ENCODE measurements around the gene FOXRED1. TPM values are rescaled to one million over a fixed set of nuclear protein-coding genes. Genes with fewer than 3 reads are reported as not detected.

FOXRED1 gene
- total and polyA plus RNA-seq, 10 of the 15 experiments (the other 5 are each of a cell fraction or from before 2014, with no cell fraction given) = 9.9 to 67.7 (median 38.0) TPM

GRCh38 chr11:126279191-126279590 lies 10.2 kb downstream of the FOXRED1 start:
- POLR2A ChIA-PET = no interaction called here
- TF ChIP-seq WRNIP1 (IDR thresholded peaks at IDR 0.05; ENCODE audit: borderline replicate concordance, low read depth, low read length) = no peak
- TF ChIP-seq SREBF1 (IDR thresholded peaks at IDR 0.05; ENCODE audit: low read length) = no peak
- TF ChIP-seq FOXM1 (IDR thresholded peaks at IDR 0.05; ENCODE audit: low read depth, low read length) = no peak
- no peak for TF ChIP-seq CTCF (IDR thresholded peaks at IDR 0.05 in 2 of 3, conservative IDR thresholded peaks at IDR 0.05 in 1 of 3; ENCODE audit: control insufficient read depth in 2 of 3, extremely low read depth in 1 of 3, insufficient read depth in 1 of 3, low read depth in 3 of 3, low read length in 3 of 3)
- no peak for TF ChIP-seq YY1 (IDR thresholded peaks at IDR 0.05; ENCODE audit: low read depth, low read length)
- no peak for TF ChIP-seq GATAD2B (conservative IDR thresholded peaks at IDR 0.05; ENCODE audit: low read depth)
- H4K20me1 ChIP-seq (ENCODE audit: control insufficient read depth, insufficient read depth) = no peaks in the 10 kb centered on the region
- H3K79me2 ChIP-seq (ENCODE audit: control insufficient read depth, insufficient read depth, low read length) = peaks cover 6% of the 10 kb centered on the region
- peaks cover 16% of the 10 kb centered on the region for H3K4me1 ChIP-seq (ENCODE audit: control insufficient read depth, insufficient read depth, low read length)
- CTCF ChIA-PET = no interaction called here
- H3K27ac ChIP-seq (ENCODE audit: control insufficient read depth, insufficient read depth) = no peak overlapping the region
- intact Hi-C loops (cut with micrococcal nuclease; ENCODE audit: unreplicated experiment) (no loop called here), in situ Hi-C loops (cut with MboI) (no loop called here)
- ATAC-seq (no peak), DNase-seq (ENCODE audit: low read depth, low spot score) (no peak), FAIRE-seq (no peak)
- no peaks in the 10 kb centered on the region for H3K27me3 ChIP-seq (replicated peaks in 1 of 2; ENCODE audit: control insufficient read depth in 2 of 2, insufficient read depth in 2 of 2, low read length in 1 of 2)
- no peak overlapping the region for H3K9ac ChIP-seq (ENCODE audit: control insufficient read depth, insufficient read depth, low read length)
- no peak overlapping the region for H2AFZ ChIP-seq (ENCODE audit: control insufficient read depth, low read depth, low read length)
- no TSS peak for BruUV-seq (replicated peaks)
- H3K36me3 ChIP-seq (ENCODE audit: control insufficient read depth in 2 of 2, insufficient read depth in 2 of 2, low read length in 1 of 2) = peaks cover 7 to 10% of the 10 kb centered on the region in 2 experiments
- 79% methylated on average over 8 of the region's 8 CpGs for WGBS (ENCODE audit: insufficient coverage, insufficient replicate concordance, low lambda C conversion rate, missing lambda C conversion rate)
- RAD21 ChIA-PET (ENCODE audit: unreplicated experiment) = no interaction called here
- no peak overlapping the region for H3K4me3 ChIP-seq
- SMC1A ChIA-PET (ENCODE audit: uncharacterized antibody, unreplicated experiment) = no interaction called here
- H3K4me2 ChIP-seq (ENCODE audit: control insufficient read depth, insufficient read depth) = no peak overlapping the region
- no peaks in the 10 kb centered on the region for H3K9me3 ChIP-seq (replicated peaks; ENCODE audit: control insufficient read depth, insufficient read depth, low read length)

All from GM12878 (cell line).